Caco-2 (cell line): ENCODE data around the gene RRAD. TPM values are rescaled to one million over a fixed set of nuclear protein-coding genes. Genes with fewer than 3 reads are reported as not detected.

ENCODE experiments used
- BruUV-seq: library from RNA; stranded (reverse); fragments of 400-500 nt; replicated peaks from 2 replicates; lab custom pipeline; 2021; lab: Mats Ljungman, UMichigan
- CTCF ChIA-PET: fragments of 300-600 bp; sonication (Branson Sonifier 250); formaldehyde crosslinking; loops from one replicate; lab custom pipeline; 2022; ENCODE audit warnings: antibody characterized with exemption; lab: Charles Lee
- POLR2A ChIA-PET: fragments of 300-600 bp; sonication (Branson Sonifier 250); formaldehyde crosslinking; loops from one replicate; lab custom pipeline; 2022; ENCODE audit warnings: antibody characterized with exemption; lab: Charles Lee
- DNase-seq, 2 experiments: peaks; one replicate each; pipeline versions ENCODE4 v3.0.0 to v3.0.0-alpha.2; 2020 to 2022
- H3K27me3 ChIP-seq: replicated peaks from 2 replicates; pipeline ENCODE4 v1.6.0; 2011; ENCODE audit warnings: low read length; ENCODE audit not compliant: control insufficient read depth, insufficient read depth
- H3K36me3 ChIP-seq: 2 replicates; pipeline ENCODE4 v1.5.1; 2011; ENCODE audit warnings: low read length; ENCODE audit not compliant: control insufficient read depth, insufficient read depth
- H3K4me1 ChIP-seq: fragments of 250-450 bp; sonication (Bioruptor Pico); 2 replicates; pipeline ENCODE4 v1.5.1; 2020; ENCODE audit warnings: mild to moderate bottlenecking
- H3K4me3 ChIP-seq: 2 replicates; pipeline ENCODE4 v1.5.1; 2011; ENCODE audit warnings: low read depth, mild to moderate bottlenecking, control low read depth, low read length
- H3K9me3 ChIP-seq: fragments of 250-450 bp; sonication (Bioruptor Pico); 2 replicates; pipeline ENCODE4 v1.5.1; 2020; ENCODE audit warnings: mild to moderate bottlenecking, moderate library complexity
- H3K27ac Mint-ChIP-seq: one replicate; pipeline ENCODE4 v1.8.0; 2022; ENCODE audit warnings: mixed read lengths; ENCODE audit not compliant: unreplicated experiment
- H3K27me3 Mint-ChIP-seq: one replicate; pipeline ENCODE4 v1.8.0; 2022; ENCODE audit warnings: mixed read lengths; ENCODE audit not compliant: insufficient read depth, unreplicated experiment
- H3K36me3 Mint-ChIP-seq: one replicate; pipeline ENCODE4 v1.8.0; 2022; ENCODE audit warnings: mild to moderate bottlenecking, mixed read lengths; ENCODE audit not compliant: insufficient read depth, unreplicated experiment
- H3K4me1 Mint-ChIP-seq: one replicate; pipeline ENCODE4 v1.8.0; 2022; ENCODE audit warnings: low read depth, mixed read lengths; ENCODE audit not compliant: unreplicated experiment
- H3K4me3 Mint-ChIP-seq: one replicate; pipeline ENCODE4 v1.8.0; 2022; ENCODE audit warnings: mild to moderate bottlenecking, moderate library complexity, mixed read lengths; ENCODE audit not compliant: unreplicated experiment
- H3K9me3 Mint-ChIP-seq: one replicate; pipeline ENCODE4 v1.8.0; 2022; ENCODE audit warnings: mixed read lengths; ENCODE audit not compliant: unreplicated experiment
- intact Hi-C: fragments of 100-400 bp; cut with micrococcal nuclease; formaldehyde crosslinking; loops from one replicate; pipeline ENCODE4 v1.10.0; 2022; ENCODE audit not compliant: unreplicated experiment
- total RNA-seq: library from RNA; stranded (reverse); gene quantifications from 2 replicates; pipeline ENCODE4 v1.2.3, GENCODE V29; 2022
- TF ChIP-seq, protein P1 (sequence below), 2 experiments: fragments of 200-600 bp in 1 of 2; IDR thresholded peaks; 1 replicate in 1 of 2; 2 replicates in 1 of 2; pipeline versions ENCODE4 v1.5.1 to v1.8.0; 2011 to 2022; ENCODE audit warnings: antibody characterized with exemption in 1 of 2, control low read depth in 1 of 2, inconsistent platforms in 1 of 2, low read depth in 1 of 2, low read length in 1 of 2, mild to moderate bottlenecking in 1 of 2, moderate library complexity in 1 of 2; ENCODE audit not compliant: insufficient read depth in 1 of 2, severe bottlenecking in 1 of 2, unreplicated experiment in 1 of 2

RRAD gene
- total RNA-seq, 1 experiment from 2014 or later: 1.1 TPM

DNA sequence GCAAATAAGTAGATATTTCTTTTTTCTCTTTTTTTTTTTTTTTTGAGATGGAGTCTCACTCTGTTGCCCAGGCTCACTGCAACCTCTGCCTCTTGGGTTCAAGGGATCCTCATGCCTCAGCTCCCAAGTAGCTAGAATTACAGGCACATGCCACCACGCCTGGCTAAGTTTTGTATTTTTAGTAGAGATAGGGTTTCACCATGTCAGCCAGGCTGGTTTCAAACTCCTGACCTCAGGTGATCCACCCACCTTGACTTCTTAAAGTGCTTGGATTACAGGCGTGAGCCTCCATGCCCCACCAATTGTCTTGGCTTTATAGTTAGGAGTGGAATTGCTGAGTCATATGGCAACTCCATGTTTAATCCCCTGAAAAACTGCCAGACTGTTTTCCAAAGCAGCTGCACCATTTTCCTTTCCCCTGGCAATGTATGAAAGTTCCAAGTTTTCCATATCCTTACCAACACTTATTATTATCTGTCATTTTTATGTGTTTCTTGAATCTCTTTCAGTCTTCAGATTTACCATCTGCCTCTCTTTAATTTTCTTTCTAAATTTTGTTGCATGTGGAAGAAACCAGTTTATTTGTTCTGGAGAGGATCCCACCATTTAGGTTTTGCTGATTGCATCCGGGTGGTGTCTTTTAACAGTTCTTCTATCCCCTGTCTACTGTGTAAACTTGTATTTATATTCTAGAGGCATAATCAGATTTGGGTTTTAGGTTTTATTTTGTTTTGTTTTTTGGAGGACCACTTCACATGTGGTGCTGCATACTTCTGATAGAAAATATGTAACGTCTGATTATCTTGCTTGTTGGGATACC is 25.8 kb upstream of the RRAD start:
- TF ChIP-seq, protein P1, sequence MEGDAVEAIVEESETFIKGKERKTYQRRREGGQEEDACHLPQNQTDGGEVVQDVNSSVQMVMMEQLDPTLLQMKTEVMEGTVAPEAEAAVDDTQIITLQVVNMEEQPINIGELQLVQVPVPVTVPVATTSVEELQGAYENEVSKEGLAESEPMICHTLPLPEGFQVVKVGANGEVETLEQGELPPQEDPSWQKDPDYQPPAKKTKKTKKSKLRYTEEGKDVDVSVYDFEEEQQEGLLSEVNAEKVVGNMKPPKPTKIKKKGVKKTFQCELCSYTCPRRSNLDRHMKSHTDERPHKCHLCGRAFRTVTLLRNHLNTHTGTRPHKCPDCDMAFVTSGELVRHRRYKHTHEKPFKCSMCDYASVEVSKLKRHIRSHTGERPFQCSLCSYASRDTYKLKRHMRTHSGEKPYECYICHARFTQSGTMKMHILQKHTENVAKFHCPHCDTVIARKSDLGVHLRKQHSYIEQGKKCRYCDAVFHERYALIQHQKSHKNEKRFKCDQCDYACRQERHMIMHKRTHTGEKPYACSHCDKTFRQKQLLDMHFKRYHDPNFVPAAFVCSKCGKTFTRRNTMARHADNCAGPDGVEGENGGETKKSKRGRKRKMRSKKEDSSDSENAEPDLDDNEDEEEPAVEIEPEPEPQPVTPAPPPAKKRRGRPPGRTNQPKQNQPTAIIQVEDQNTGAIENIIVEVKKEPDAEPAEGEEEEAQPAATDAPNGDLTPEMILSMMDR (IDR thresholded peaks at IDR 0.05; ENCODE audit: insufficient read depth in 1 of 2, low read depth in 1 of 2, low read length in 1 of 2, severe bottlenecking in 1 of 2, unreplicated experiment in 1 of 2): no peak
- ChIA-PET CTCF (no interaction called here), POLR2A (no interaction called here)
- H3K9me3 Mint-ChIP-seq: peaks cover 7% of the 10 kb centered on the region
- no peak overlapping the region for H3K4me3 ChIP-seq
- intact Hi-C loops: no loop called here
- H3K9me3 ChIP-seq: no peaks in the 10 kb centered on the region
- no peak overlapping the region for H3K27ac Mint-ChIP-seq
- no peaks in the 10 kb centered on the region for H3K36me3 Mint-ChIP-seq
- no TSS peak for BruUV-seq
- no peak for DNase-seq
- H3K4me1 ChIP-seq: peaks cover 17% of the 10 kb centered on the region
- H3K4me1 Mint-ChIP-seq: peaks cover 15% of the 10 kb centered on the region
- H3K27me3 ChIP-seq: no peaks in the 10 kb centered on the region
- H3K36me3 ChIP-seq: no peaks in the 10 kb centered on the region
- H3K4me3 Mint-ChIP-seq: no peak overlapping the region
- H3K27me3 Mint-ChIP-seq: no peaks in the 10 kb centered on the region

DNA sequence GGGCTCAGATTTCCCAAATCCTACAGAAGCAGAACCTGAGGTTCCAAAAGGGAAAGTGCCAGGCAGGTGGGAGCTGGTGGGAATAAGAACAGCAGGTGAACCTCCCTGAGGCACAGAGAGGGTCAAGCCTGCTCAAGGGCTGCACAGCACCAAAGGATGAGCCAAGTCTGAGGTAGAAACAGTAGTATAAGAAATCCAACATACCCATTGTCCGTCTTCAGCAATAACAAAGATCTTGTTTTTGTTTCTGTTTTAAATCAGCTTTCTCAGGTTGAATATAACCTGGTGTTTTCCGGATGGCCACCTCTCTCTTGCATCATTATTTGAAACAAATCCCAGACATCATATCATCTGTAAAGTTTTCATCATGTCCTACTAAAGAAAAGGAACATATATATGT is 25.1 kb upstream of the RRAD start:
- POLR2A ChIA-PET: no interaction called here
- peaks cover 17% of the 10 kb centered on the region for H3K4me1 ChIP-seq
- H3K4me1 Mint-ChIP-seq: peaks cover 12% of the 10 kb centered on the region
- H3K9me3 ChIP-seq: no peaks in the 10 kb centered on the region
- intact Hi-C loops: no loop called here
- H3K9me3 Mint-ChIP-seq: peaks cover 7% of the 10 kb centered on the region
- H3K27me3 Mint-ChIP-seq: no peaks in the 10 kb centered on the region
- TF ChIP-seq, protein P1 (IDR thresholded peaks at IDR 0.05; ENCODE audit: insufficient read depth in 1 of 2, low read depth in 1 of 2, low read length in 1 of 2, severe bottlenecking in 1 of 2, unreplicated experiment in 1 of 2): no peak
- H3K4me3 Mint-ChIP-seq: no peak overlapping the region
- H3K36me3 Mint-ChIP-seq: no peaks in the 10 kb centered on the region
- no peak overlapping the region for H3K4me3 ChIP-seq
- no peaks in the 10 kb centered on the region for H3K36me3 ChIP-seq
- no TSS peak for BruUV-seq
- no peak overlapping the region for H3K27ac Mint-ChIP-seq
- no peaks in the 10 kb centered on the region for H3K27me3 ChIP-seq
- no peak for DNase-seq
- CTCF ChIA-PET: interaction anchor here (0.6 kb wide), 1 partner anchor 10 kb away, joined by 3 read pairs; no protein-coding TSS in a partner anchor

DNA sequence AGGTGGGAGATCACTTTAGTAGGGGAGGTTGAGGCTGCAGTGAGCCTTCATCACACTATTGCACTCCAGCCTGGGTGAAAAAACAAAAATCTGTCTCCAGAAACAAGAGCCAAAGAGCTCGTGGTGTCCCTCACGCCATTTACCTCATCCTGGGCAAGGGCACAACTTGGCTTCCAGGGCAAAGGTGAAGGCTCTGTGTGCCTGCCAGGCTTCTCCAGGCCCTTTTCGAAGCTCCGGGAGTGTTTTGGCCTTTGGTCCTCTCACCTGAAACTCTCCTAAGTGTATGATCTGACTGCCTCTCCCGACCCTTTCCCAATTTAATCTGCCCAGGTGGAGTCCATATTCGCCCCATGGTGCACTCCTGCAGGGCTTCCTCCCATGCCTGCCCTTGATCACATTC is 24.1 kb upstream of the RRAD start:
- Mint-ChIP-seq H3K9me3 (peaks cover 7% of the 10 kb centered on the region), H3K4me3 (no peak overlapping the region), H3K27me3 (no peaks in the 10 kb centered on the region), H3K36me3 (no peaks in the 10 kb centered on the region), H3K4me1 (peaks cover 8% of the 10 kb centered on the region), H3K27ac (no peak overlapping the region)
- DNase-seq: no peak
- BruUV-seq: no TSS peak
- TF ChIP-seq, protein P1 (IDR thresholded peaks at IDR 0.05; ENCODE audit: insufficient read depth in 1 of 2, low read depth in 1 of 2, low read length in 1 of 2, severe bottlenecking in 1 of 2, unreplicated experiment in 1 of 2): no peak
- H3K4me3 ChIP-seq: no peak overlapping the region
- H3K9me3 ChIP-seq: no peaks in the 10 kb centered on the region
- ChIA-PET POLR2A (no interaction called here), CTCF (interaction anchor here (1.1 kb wide), 1 partner anchor 57 kb away, joined by 7 read pairs; no protein-coding TSS in a partner anchor)
- peaks cover 17% of the 10 kb centered on the region for H3K4me1 ChIP-seq
- H3K36me3 ChIP-seq: no peaks in the 10 kb centered on the region
- intact Hi-C loops: no loop called here
- H3K27me3 ChIP-seq: no peaks in the 10 kb centered on the region
